ENCODE measurements around the gene SLC19A1. TPM values are rescaled to one million over a fixed set of nuclear protein-coding genes. Genes with fewer than 3 reads are reported as not detected.
A peak's percentile ranks its signal among the peaks of the same experiment; 100 is the strongest.

The SLC19A1 gene
- total RNA-seq, 4 donors from 2014 or later, result 3.6 to 7.3 (median 5.0) TPM

DNA sequence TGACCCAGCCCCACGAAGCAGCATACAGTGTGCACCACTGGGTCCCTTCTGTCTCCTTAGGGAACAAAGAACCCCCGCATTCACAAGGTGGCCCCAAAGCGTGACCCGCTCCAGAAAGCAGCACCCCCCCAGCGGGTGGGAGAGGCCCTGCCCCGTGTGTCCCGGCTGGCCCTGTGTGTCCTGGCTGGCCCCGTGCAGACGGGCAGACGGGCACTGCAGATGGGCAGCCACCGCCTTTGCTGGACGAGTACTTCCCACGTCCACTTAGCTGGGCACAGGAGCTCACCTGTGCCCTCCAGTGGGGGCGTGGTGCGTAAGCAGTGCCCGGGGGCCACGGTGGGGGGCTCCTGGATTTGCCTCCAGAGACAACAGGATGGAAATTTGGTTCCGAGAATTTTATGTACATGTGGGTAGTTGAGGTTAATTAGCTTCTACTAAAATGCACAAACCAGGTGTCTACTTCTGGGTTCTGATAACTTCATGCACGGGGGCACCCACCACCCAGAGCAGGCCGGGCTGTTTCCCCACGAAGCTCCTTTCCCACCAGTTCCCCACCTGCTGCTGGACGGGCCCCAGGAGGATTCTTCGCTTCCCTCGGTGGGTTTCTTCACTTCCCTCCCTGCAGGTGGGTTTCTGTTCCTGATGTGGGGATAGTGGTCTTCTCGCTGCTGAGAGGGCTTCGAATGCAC, 33.2 kb upstream of the SLC19A1 start:
- DNase-seq (ENCODE audit: low spot score in 2 of 2), result peak in 1 of 2 donors; percentile 61
- WGBS, 2 donors, result 88 to 91% methylated on average over 24 to 26 of the region's 26 CpGs
- no peak overlapping the region for H3K4me3 ChIP-seq (ENCODE audit: low read depth, poor library complexity, severe bottlenecking)
- intact Hi-C loops (cut with DNase I; ENCODE audit: low total_unique reads), result no loop called here
- TF ChIP-seq, protein P1, sequence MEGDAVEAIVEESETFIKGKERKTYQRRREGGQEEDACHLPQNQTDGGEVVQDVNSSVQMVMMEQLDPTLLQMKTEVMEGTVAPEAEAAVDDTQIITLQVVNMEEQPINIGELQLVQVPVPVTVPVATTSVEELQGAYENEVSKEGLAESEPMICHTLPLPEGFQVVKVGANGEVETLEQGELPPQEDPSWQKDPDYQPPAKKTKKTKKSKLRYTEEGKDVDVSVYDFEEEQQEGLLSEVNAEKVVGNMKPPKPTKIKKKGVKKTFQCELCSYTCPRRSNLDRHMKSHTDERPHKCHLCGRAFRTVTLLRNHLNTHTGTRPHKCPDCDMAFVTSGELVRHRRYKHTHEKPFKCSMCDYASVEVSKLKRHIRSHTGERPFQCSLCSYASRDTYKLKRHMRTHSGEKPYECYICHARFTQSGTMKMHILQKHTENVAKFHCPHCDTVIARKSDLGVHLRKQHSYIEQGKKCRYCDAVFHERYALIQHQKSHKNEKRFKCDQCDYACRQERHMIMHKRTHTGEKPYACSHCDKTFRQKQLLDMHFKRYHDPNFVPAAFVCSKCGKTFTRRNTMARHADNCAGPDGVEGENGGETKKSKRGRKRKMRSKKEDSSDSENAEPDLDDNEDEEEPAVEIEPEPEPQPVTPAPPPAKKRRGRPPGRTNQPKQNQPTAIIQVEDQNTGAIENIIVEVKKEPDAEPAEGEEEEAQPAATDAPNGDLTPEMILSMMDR (IDR thresholded peaks at IDR 0.05), result no peak
- no peak for TF ChIP-seq POLR2A (IDR thresholded peaks at IDR 0.05)

DNA sequence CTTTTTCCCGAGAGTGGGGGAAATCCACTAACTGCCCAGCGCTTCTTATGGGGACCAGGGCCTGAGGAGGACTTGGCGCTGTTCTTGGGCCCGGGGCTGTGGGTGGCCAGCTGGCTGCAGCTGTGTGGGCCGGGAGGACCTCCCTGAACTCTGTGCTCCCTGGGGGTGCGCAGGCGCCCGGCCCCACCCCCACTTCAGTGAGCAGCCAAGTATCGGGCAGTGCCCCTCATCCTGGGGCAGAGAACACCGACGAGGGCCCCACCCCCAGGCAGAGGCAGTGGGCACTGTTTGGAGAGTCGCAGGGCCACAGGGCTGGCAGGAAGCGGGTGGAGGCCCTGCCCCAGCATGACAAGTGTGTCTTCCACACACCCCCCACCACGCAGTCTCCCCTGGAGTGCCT, 32.5 kb upstream of the SLC19A1 start:
- intact Hi-C loops (cut with DNase I; ENCODE audit: low total_unique reads), result no loop called here
- WGBS, 2 donors, result 69 to 80% methylated on average over 10 to 14 of the region's 14 CpGs

DNA sequence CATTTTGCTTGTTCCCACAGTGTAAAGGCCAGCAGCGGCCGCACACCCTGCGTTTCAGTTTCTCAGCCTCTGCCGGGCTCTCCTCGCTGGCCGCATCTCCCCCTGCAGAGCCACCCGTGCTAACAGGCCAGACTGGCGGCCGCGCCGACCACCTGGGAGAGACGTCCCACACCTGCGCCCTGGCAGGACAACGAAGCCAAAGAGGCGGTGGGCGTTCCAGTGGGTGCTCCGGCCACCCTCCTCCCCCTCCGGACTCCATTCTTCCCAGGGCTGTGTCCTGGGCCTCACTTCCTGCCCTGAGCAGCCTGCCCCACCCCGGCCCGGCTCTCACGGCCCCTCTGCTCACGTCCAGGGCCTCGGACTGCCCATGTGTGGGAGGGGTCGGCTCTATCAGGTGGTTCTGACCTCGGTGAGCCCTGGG, 31.9 kb upstream of the SLC19A1 start:
- TF ChIP-seq, protein P1 (IDR thresholded peaks at IDR 0.05), result no peak
- no peak for TF ChIP-seq POLR2A (IDR thresholded peaks at IDR 0.05)
- WGBS, 2 donors, result 85 to 88% methylated on average over 25 of the region's 25 CpGs
- no peak overlapping the region for H3K4me3 ChIP-seq (ENCODE audit: low read depth, poor library complexity, severe bottlenecking)
- intact Hi-C loops (cut with DNase I; ENCODE audit: low total_unique reads), result no loop called here
- peak in 1 of 2 donors; percentile 78 for DNase-seq (ENCODE audit: low spot score in 2 of 2)

More for the DNA sequence above, 32.5 kb upstream of the SLC19A1 start:
- TF ChIP-seq POLR2A (IDR thresholded peaks at IDR 0.05), result no peak
- TF ChIP-seq, protein P1 (IDR thresholded peaks at IDR 0.05), result no peak
- DNase-seq (ENCODE audit: low spot score in 2 of 2), result peak in 1 of 2 donors; percentile 84
- no peak overlapping the region for H3K4me3 ChIP-seq (ENCODE audit: low read depth, poor library complexity, severe bottlenecking)

DNA sequence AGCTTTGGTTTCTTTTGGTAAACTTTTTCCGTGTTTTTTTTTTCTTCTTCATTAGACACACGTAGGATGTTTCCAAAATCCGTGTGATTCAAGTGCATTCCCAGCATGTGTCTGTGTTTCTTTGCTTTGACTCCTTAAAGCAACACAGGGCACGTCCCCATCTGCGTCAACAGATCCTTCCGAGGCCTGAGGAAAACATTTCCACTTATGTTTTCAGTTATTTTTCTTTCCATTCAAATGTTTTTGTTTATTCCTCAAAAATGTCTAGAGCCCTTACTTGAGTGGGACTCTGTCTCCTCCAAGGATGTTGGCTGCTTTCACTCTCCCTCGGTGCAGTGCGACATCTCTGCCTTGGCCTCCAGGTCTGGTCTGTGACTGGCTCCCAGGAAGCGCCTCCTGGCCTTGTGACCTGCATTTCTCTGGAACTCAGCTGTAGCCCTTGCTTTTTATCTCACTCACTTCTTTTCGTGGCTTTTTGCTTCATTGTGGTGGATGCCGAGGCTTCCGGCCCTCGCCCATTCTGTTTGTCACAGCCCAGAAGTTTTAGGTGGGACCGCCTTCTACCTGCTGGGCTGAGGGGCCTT, 31.3 kb upstream of the SLC19A1 start:
- no peak for TF ChIP-seq POLR2A (IDR thresholded peaks at IDR 0.05)
- TF ChIP-seq, protein P1 (IDR thresholded peaks at IDR 0.05), result no peak
- WGBS, 2 donors, result 53 to 54% methylated on average over 14 of the region's 14 CpGs
- DNase-seq (ENCODE audit: low spot score in 2 of 2), result peak in 1 of 2 donors; percentile 50
- intact Hi-C loops (cut with DNase I; ENCODE audit: low total_unique reads), result no loop called here
- H3K4me3 ChIP-seq (ENCODE audit: low read depth, poor library complexity, severe bottlenecking), result no peak overlapping the region

DNA sequence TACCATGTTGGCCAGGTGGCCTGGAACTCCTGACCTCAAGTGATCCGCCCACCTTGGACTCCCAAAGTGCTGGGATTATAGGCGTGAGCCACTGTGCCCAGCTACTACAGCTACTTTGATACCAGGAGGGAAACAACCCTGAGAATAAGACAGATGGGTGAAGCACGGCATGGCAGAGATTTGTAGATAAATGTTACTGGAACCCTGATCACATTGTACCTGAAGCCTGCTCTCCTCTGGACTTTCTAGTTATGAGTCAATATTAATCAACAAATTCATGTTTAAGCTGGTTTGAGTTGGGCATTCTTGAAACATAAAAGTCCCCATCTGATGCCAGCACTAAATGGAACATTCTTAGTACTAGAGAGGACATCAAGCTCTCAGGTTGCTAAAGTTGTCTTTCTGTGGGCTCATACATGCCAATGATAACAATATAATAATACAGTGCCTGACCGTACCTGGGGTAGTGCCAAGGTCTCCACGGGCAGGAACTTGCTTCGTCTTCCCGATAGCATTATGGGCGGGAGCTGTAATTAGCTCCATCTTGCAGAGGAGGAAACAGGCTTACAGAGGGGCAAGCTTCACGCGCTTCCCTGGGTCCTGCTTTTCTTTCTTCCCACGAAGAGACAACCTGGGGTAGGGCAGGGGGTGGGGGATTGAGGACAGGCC, 30.7 kb upstream of the SLC19A1 start:
- intact Hi-C loops (cut with DNase I; ENCODE audit: low total_unique reads), result no loop called here
- peak in 1 of 2 donors; percentile 56 for DNase-seq (ENCODE audit: low spot score in 2 of 2)
- TF ChIP-seq, protein P1 (IDR thresholded peaks at IDR 0.05), result no peak
- no peak for TF ChIP-seq POLR2A (IDR thresholded peaks at IDR 0.05)
- 43 to 45% methylated on average over 11 of the region's 11 CpGs for WGBS, 2 donors
- H3K4me3 ChIP-seq (ENCODE audit: low read depth, poor library complexity, severe bottlenecking), result no peak overlapping the region
